D721Med (cell line): ENCODE data around the gene RNF213.

Source experiments
- DNase-seq: peaks from one replicate; pipeline ENCODE4 v3.0.0; 2011; ENCODE audit warnings: low spot score; ENCODE audit not compliant: insufficient read length
- FAIRE-seq: peaks from 2 replicates; lab custom pipeline; 2011; peaks lifted over from hg19 to GRCh38; lab: Jason Lieb, UNC
- CTCF ChIP-seq: IDR thresholded peaks from 2 replicates; pipeline ENCODE4 v1.5.1; 2012; ENCODE audit warnings: mild to moderate bottlenecking, control low read depth; ENCODE audit not compliant: insufficient read depth; ENCODE audit errors: missing control alignments

Gene RNF213

DNA sequence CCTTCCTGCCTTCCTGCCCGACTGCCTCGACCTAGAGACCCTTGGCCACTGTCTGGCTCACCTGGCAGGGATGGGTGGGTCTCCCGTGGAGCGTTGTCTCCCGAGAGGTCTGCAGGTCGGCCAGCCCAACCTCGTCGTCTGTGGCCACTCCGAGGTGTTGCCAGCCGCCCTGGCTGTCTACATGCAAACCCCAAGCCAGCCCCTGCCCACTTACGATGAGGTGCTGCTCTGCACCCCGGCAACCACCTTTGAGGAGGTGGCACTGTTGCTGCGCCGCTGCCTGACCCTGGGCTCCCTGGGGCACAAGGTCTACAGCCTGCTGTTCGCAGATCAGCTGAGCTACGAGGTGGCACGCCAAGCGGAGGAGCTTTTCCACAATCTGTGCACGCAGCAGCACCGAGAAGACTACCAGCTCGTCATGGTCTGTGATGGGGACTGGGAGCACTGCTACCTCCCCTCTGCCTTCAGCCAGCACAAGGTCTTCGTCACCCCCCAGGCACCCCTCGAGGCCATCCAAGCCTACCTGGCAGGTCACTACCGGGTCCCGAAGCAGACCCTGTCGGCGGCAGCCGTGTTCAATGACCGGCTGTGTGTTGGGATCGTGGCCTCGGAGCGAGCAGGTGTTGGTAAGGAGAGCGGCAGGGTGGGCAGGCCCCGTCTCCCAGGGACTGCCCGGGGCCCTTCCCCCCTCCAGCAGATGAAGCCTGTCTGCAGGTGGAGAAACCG lies 79.2 kb downstream of the RNF213 start:
- FAIRE-seq = no peak
- no peak for TF ChIP-seq CTCF
- no peak for DNase-seq

DNA sequence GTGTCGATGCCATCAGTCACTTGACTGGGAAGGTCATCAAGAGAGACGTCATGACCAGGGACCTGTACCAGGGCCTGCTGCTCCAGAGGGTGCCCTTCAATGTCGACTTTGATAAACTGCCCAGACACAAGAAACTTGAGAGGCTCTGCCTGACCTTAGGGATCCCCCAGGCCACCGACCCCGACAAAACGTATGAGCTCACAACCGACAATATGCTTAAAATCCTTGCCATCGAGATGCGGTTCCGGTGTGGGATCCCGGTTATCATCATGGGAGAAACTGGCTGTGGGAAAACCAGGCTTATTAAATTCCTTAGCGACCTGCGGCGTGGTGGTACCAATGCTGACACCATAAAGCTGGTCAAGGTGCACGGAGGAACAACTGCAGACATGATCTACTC lies 84.7 kb downstream of the RNF213 start:
- DNase-seq (no peak), FAIRE-seq (no peak)
- TF ChIP-seq CTCF = no peak

DNA sequence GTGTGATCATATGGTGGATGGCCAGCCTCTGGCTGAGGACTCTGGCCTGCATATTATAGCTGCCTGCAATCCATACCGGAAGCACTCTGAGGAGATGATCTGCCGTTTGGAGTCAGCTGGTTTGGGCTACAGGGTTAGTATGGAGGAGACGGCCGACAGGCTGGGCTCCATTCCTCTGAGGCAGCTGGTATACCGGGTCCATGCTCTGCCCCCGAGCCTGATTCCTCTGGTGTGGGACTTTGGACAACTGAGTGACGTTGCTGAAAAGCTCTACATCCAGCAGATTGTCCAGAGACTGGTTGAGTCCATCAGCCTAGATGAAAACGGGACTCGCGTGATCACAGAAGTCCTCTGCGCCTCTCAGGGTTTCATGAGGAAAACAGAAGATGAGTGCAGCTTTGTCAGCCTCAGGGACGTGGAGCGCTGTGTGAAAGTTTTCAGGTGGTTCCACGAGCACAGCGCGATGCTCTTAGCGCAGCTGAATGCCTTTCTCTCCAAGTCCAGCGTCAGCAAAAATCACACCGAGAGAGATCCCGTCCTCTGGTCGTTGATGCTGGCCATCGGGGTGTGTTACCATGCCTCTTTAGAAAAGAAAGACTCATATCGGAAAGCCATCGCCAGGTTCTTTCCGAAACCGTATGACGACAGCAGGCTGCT lies 85.3 kb downstream of the RNF213 start:
- FAIRE-seq (no peak), DNase-seq (no peak)
- no peak for TF ChIP-seq CTCF

- TF ChIP-seq CTCF = no peak
- DNase-seq = no peak
- FAIRE-seq = no peak
Observed at GRCh38 chr17:80346498-80347275, 86.0 kb downstream of the RNF213 start.

DNA sequence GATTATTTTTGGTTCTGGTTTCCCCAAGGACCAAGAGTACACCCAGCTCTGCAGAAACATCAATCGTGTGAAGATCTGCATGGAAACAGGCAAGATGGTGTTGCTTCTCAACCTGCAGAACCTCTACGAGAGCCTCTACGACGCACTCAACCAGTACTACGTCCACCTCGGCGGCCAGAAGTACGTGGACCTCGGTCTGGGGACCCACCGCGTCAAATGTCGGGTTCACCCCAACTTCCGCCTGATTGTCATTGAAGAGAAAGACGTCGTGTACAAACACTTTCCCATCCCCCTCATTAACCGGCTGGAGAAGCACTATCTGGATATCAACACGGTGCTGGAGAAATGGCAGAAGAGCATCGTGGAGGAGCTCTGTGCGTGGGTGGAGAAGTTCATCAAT lies 86.9 kb downstream of the RNF213 start:
- no peak for DNase-seq
- TF ChIP-seq CTCF = no peak
- no peak for FAIRE-seq

DNA sequence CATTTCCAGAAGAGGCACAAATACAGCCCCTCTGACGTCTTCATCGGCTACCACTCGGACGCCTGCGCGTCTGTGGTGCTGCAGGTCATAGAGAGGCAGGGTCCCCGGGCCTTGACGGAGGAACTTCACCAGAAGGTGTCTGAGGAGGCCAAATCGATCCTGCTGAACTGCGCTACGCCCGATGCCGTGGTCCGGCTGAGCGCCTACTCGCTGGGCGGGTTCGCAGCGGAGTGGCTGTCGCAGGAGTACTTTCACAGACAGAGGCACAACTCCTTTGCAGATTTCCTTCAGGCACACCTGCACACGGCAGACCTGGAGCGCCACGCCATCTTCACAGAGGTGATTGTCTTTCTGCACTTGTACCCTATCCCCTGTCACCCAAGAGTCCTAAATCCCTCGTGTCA lies 87.3 kb downstream of the RNF213 start:
- no peak for DNase-seq
- FAIRE-seq = no peak
- no peak for TF ChIP-seq CTCF
